H1 (cell line): Measurements from ENCODE around the gene MGAT4B. TPM values are rescaled to one million over a fixed set of nuclear protein-coding genes. Genes with fewer than 3 reads are reported as not detected.

Experiments
- CTCF ChIA-PET: fragments of 300-600 bp; sonication (Branson Sonifier 250); formaldehyde crosslinking; loops from one replicate; lab custom pipeline; 2021; ENCODE audit not compliant: partially characterized antibody; lab: Charles Lee
- POLR2A ChIA-PET: fragments of 300-600 bp; sonication (Branson Sonifier 250); formaldehyde crosslinking; loops from one replicate; lab custom pipeline; 2021; ENCODE audit warnings: inconsistent platforms; ENCODE audit not compliant: partially characterized antibody; lab: Charles Lee
- DNase-seq, 2 experiments: peaks; one replicate each; pipeline versions ENCODE4 v3.0.0 to v3.0.0-alpha.2; 2010 to 2022; ENCODE audit warnings: low spot score in 2 of 2, low read depth in 1 of 2, mixed read lengths in 1 of 2
- FAIRE-seq: peaks from 2 replicates; lab custom pipeline; 2011; peaks lifted over from hg19 to GRCh38; lab: Jason Lieb, UNC
- H2AFZ ChIP-seq: 2 replicates; pipeline ENCODE4 v1.8.1; 2012; ENCODE audit warnings: low read length, inconsistent platforms
- H2AK5ac ChIP-seq: 2 replicates; pipeline ENCODE4 v1.6.1; 2013; ENCODE audit warnings: low read depth, low read length
- H2BK120ac ChIP-seq: replicated peaks from 2 replicates; pipeline ENCODE3; 2013; ENCODE audit warnings: low read depth, low read length, inconsistent platforms
- H2BK12ac ChIP-seq: 2 replicates; pipeline ENCODE4 v1.6.1; 2013; ENCODE audit warnings: low read depth, low read length
- H2BK15ac ChIP-seq: 2 replicates; pipeline ENCODE4 v1.6.1; 2013; ENCODE audit warnings: low read length
- H2BK20ac ChIP-seq: 2 replicates; pipeline ENCODE4 v1.6.1; 2013; ENCODE audit warnings: low read length
- H2BK5ac ChIP-seq: 2 replicates; pipeline ENCODE4 v1.6.1; 2013; ENCODE audit warnings: low read depth, low read length
- H3K14ac ChIP-seq: 2 replicates; pipeline ENCODE4 v1.6.1; 2013; ENCODE audit warnings: inconsistent platforms; ENCODE audit not compliant: insufficient read length
- H3K18ac ChIP-seq: 2 replicates; pipeline ENCODE4 v1.6.1; 2013; ENCODE audit warnings: low read length; ENCODE audit errors: extremely low read depth
- H3K23ac ChIP-seq: 2 replicates; pipeline ENCODE4 v1.6.1; 2013; ENCODE audit warnings: inconsistent platforms; ENCODE audit not compliant: insufficient read length
- H3K23me2 ChIP-seq: 2 replicates; pipeline ENCODE4 v1.6.1; 2013; ENCODE audit warnings: low read depth, low read length
- H3K27ac ChIP-seq: 2 replicates; pipeline ENCODE4 v1.6.1; 2011; ENCODE audit warnings: low read depth, low read length, inconsistent platforms
- H3K27me3 ChIP-seq, 4 experiments: replicated peaks in 1 of 4; 1 replicate in 1 of 4; 2 replicates in 3 of 4; pipeline versions ENCODE4 v1.6.1 to v1.8.1; 2011 to 2013; ENCODE audit warnings: low read length in 3 of 4, mild to moderate bottlenecking in 3 of 4, inconsistent platforms in 2 of 4, mixed read lengths in 2 of 4, moderate library complexity in 1 of 4; ENCODE audit not compliant: control insufficient read depth in 3 of 4, insufficient read depth in 3 of 4; ENCODE audit errors: extremely low read depth in 1 of 4
- H3K36me3 ChIP-seq, 4 experiments: 2 replicates each; pipeline versions ENCODE4 v1.6.1 to v1.8.1; 2011 to 2013; ENCODE audit warnings: mild to moderate bottlenecking in 4 of 4, low read length in 3 of 4, moderate library complexity in 2 of 4, control low read depth in 1 of 4, inconsistent platforms in 1 of 4; ENCODE audit not compliant: insufficient read depth in 4 of 4, control insufficient read depth in 2 of 4
- H3K4ac ChIP-seq: replicated peaks from 2 replicates; pipeline ENCODE3; 2013; ENCODE audit warnings: low read length, low read depth, mixed read lengths, inconsistent platforms; ENCODE audit not compliant: insufficient read length
- H3K4me1 ChIP-seq, 4 experiments: replicated peaks in 1 of 4; 1 replicate in 1 of 4; 2 replicates in 3 of 4; pipeline versions ENCODE4 v1.6.1 to v1.8.1; 2011 to 2013; ENCODE audit warnings: low read length in 3 of 4, inconsistent platforms in 2 of 4, mixed read lengths in 1 of 4; ENCODE audit not compliant: insufficient read depth in 4 of 4, control insufficient read depth in 3 of 4
- H3K4me2 ChIP-seq, 2 experiments: 2 replicates each; pipeline versions ENCODE4 v1.6.1 to v1.8.1; 2011 to 2013; ENCODE audit warnings: low read depth in 2 of 2, low read length in 2 of 2, control low read depth in 1 of 2, inconsistent platforms in 1 of 2, mild to moderate bottlenecking in 1 of 2; ENCODE audit not compliant: insufficient read depth in 1 of 2
- H3K4me3 ChIP-seq, 4 experiments: fragments of 200-600, 300-600 bp in 1 of 4; sonication (generic), shearing (Covaris generic), sonication (Bioruptor Twin) in 1 of 4; 2 replicates each; pipeline versions ENCODE4 v1.5.1 to v1.8.1; 2011 to 2016; ENCODE audit warnings: low read length in 4 of 4, low read depth in 3 of 4, control low read depth in 2 of 4, inconsistent platforms in 2 of 4, mild to moderate bottlenecking in 2 of 4, mixed read lengths in 1 of 4, moderate library complexity in 1 of 4; ENCODE audit not compliant: insufficient read depth in 2 of 4; ENCODE audit errors: extremely low read depth in 1 of 4
- H3K56ac ChIP-seq: replicated peaks from 2 replicates; pipeline ENCODE3; 2013; ENCODE audit warnings: low read depth, mild to moderate bottlenecking, mixed read lengths, low read length, inconsistent platforms; ENCODE audit not compliant: insufficient read length
- H3K79me1 ChIP-seq: 2 replicates; pipeline ENCODE4 v1.6.1; 2013; ENCODE audit warnings: low read depth, low read length, control low read depth
- H3K79me2 ChIP-seq, 2 experiments: 2 replicates each; pipeline versions ENCODE4 v1.6.1 to v1.8.1; 2012 to 2013; ENCODE audit warnings: low read length in 2 of 2, mild to moderate bottlenecking in 2 of 2, inconsistent platforms in 1 of 2; ENCODE audit not compliant: insufficient read depth in 2 of 2, control insufficient read depth in 1 of 2
- H3K9ac ChIP-seq, 4 experiments: replicated peaks in 1 of 4; 1 replicate in 1 of 4; 2 replicates in 3 of 4; pipeline versions ENCODE4 v1.6.1 to v1.8.1; 2011 to 2013; ENCODE audit warnings: low read depth in 3 of 4, low read length in 3 of 4, control low read depth in 2 of 4, mild to moderate bottlenecking in 2 of 4, moderate library complexity in 2 of 4, inconsistent platforms in 1 of 4; ENCODE audit errors: extremely low read depth in 1 of 4
- H3K9me3 ChIP-seq, 2 experiments: 2 replicates each; pipeline versions ENCODE4 v1.6.1 to v1.8.1; 2012 to 2013; ENCODE audit warnings: mild to moderate bottlenecking in 2 of 2, moderate library complexity in 2 of 2, control low read depth in 1 of 2, inconsistent platforms in 1 of 2, low read depth in 1 of 2, low read length in 1 of 2, mixed read lengths in 1 of 2; ENCODE audit not compliant: insufficient read depth in 2 of 2
- H4K20me1 ChIP-seq, 2 experiments: replicated peaks in 1 of 2; 2 replicates each; pipeline versions ENCODE3 to v1.8.1; 2011 to 2013; ENCODE audit warnings: inconsistent platforms in 2 of 2, low read length in 2 of 2, mild to moderate bottlenecking in 1 of 2; ENCODE audit not compliant: insufficient read depth in 2 of 2, control insufficient read depth in 1 of 2
- H4K5ac ChIP-seq: 2 replicates; pipeline ENCODE4 v1.6.1; 2013; ENCODE audit warnings: low read length, low read depth, mixed read lengths, inconsistent platforms; ENCODE audit not compliant: insufficient read length
- H4K8ac ChIP-seq: 2 replicates; pipeline ENCODE4 v1.8.0; 2013; ENCODE audit warnings: mild to moderate bottlenecking, moderate library complexity, low read length, inconsistent platforms; ENCODE audit not compliant: insufficient read depth; ENCODE audit errors: extremely low read depth
- H4K91ac ChIP-seq: replicated peaks from 2 replicates; pipeline ENCODE3; 2013; ENCODE audit warnings: low read length, mixed read lengths, inconsistent platforms; ENCODE audit not compliant: insufficient read length
- CBX5 ChIP-seq: fragments of 300-800, 300-1000 bp; sonication (generic); IDR thresholded peaks from 2 replicates; pipeline ENCODE4 v1.7.1; 2016; ENCODE audit warnings: antibody characterized with exemption, low read length, low read depth
- EP300 ChIP-seq, 2 experiments: IDR thresholded peaks; 1 replicate in 1 of 2; 2 replicates in 1 of 2; pipeline ENCODE4 v1.6.1; 2011 to 2012; ENCODE audit warnings: low read depth in 2 of 2, low read length in 2 of 2, mild to moderate bottlenecking in 2 of 2, borderline replicate concordance in 1 of 2, inconsistent platforms in 1 of 2, moderate library complexity in 1 of 2
- GABPA ChIP-seq: IDR thresholded peaks from 2 replicates; pipeline ENCODE4 v1.6.1; 2011; ENCODE audit warnings: mild to moderate bottlenecking, low read length, moderate library complexity, borderline replicate concordance; ENCODE audit not compliant: insufficient read depth
- HDAC2 ChIP-seq, 2 experiments: fragments of 300-600 bp in 1 of 2; sonication (generic) in 1 of 2; IDR thresholded peaks; 2 replicates each; pipeline ENCODE4 v1.6.1; 2011 to 2012; ENCODE audit warnings: low read depth in 2 of 2, low read length in 2 of 2, mild to moderate bottlenecking in 2 of 2, moderate library complexity in 2 of 2, borderline replicate concordance in 1 of 2, inconsistent platforms in 1 of 2
- JUN ChIP-seq: IDR thresholded peaks from 2 replicates; pipeline ENCODE4 v1.6.1; 2011; ENCODE audit warnings: low read depth, mild to moderate bottlenecking, improper control_type of control experiment, low read length
- POLR2A ChIP-seq, 2 experiments: IDR thresholded peaks; 1 replicate in 1 of 2; 2 replicates in 1 of 2; pipeline ENCODE4 v1.6.1; 2011; ENCODE audit warnings: low read depth in 2 of 2, low read length in 2 of 2, mild to moderate bottlenecking in 2 of 2; ENCODE audit errors: control extremely low read depth in 1 of 2
- RNF2 ChIP-seq: fragments of 200-900, 300-1000 bp; sonication (generic); IDR thresholded peaks from 2 replicates; pipeline ENCODE4 v1.7.1; 2016; ENCODE audit warnings: borderline replicate concordance, low read depth, mild to moderate bottlenecking, antibody characterized with exemption, low read length; ENCODE audit not compliant: poor library complexity, severe bottlenecking; ENCODE audit errors: missing control alignments
- SIN3A ChIP-seq, 2 experiments: IDR thresholded peaks in 1 of 2; conservative IDR thresholded peaks in 1 of 2; 2 replicates each; pipeline ENCODE4 v1.6.1; 2011 to 2012; ENCODE audit warnings: low read length in 2 of 2, improper control_type of control experiment in 1 of 2, low read depth in 1 of 2, mild to moderate bottlenecking in 1 of 2
- SRF ChIP-seq: IDR thresholded peaks from 2 replicates; pipeline ENCODE4 v1.6.1; 2011; ENCODE audit warnings: mild to moderate bottlenecking, low read depth, low read length, moderate library complexity
- WGBS, 2 experiments: shearing (Covaris generic) in 1 of 2; methylation state at CpG; one replicate each; pipeline versions ENCODE4 v1.1.6 to v1.1.7; 2013 to 2015; ENCODE audit warnings: low lambda C conversion rate in 2 of 2, mixed read lengths in 2 of 2, inconsistent platforms in 1 of 2, low coverage in 1 of 2, missing lambda C conversion rate in 1 of 2; ENCODE audit not compliant: insufficient replicate concordance in 2 of 2, insufficient coverage in 1 of 2, insufficient read length in 1 of 2; ENCODE audit errors: extremely low coverage in 1 of 2, missing lambda C conversion rate in 1 of 2; 5-methylcytosine and 5-hydroxymethylcytosine counted together
- polyA plus RNA-seq, 7 experiments: library from polyadenylated mRNA; depleted of rRNA in 3 of 7; stranded (reverse) in 5 of 7; unstranded in 2 of 7; fragments of >200 nt in 5 of 7; fragments of 200-250 nt in 2 of 7; gene quantifications; 1 replicate in 5 of 7; 2 replicates in 1 of 7; 4 replicates in 1 of 7; pipeline versions ENCODE4 v1.2.1 to v1.2.3, GENCODE V29; 2011 to 2013; ENCODE audit warnings: missing spikeins in 2 of 7, mixed read lengths in 2 of 7
- total RNA-seq: library from RNA; stranded (reverse); fragmentation: NEBNext Ultra II Directional; extraction: Animal tissue kit (Norgen Biotek cat#: 25700); gene quantifications from 2 replicates; pipeline ENCODE4 v1.2.1, GENCODE V29; 2021

Gene MGAT4B
- total and polyA plus RNA-seq, 2 of the 8 experiments (the other 6 are each of a cell fraction or from before 2014, with no cell fraction given): 116 to 128 TPM

DNA sequence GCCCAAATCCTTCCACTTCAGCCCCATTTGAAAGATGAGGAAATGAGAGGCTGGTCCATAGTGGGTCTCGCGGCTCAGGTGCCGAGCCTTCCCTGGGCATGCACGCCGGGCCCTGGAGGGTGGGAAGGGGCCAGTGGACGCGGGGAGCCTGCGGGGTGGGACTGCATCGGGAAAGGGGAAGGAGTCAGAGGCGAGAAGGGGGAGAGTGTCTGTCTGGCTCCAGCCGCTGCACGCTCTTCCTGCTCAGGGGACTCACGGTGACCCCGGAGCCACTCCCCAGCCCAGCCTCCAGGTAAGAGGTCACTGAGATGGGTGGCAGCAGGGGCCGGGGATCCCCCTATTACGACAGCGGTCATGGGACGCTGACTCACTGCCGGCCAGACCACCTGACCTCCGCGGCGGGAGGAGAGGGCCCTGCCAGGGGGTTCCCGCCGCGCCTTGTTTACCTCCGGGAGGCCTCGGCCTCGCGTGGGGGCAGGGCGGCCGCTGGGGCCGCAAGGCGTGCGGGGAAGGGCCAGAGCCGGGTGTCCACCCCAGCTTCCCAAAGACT, 12.2 kb upstream of the MGAT4B start:
- peak overlapping the region; percentile 1 for H4K5ac ChIP-seq
- no peak for FAIRE-seq
- peak; percentile 31 to 63; a peak in 3 of 4 replicates for TF ChIP-seq SIN3A (conservative IDR thresholded peaks at IDR 0.05 in 1 of 2, IDR thresholded peaks at IDR 0.05 in 1 of 2; ENCODE audit: low read depth in 1 of 2, low read length in 2 of 2)
- TF ChIP-seq EP300 (IDR thresholded peaks at IDR 0.05; ENCODE audit: borderline replicate concordance in 1 of 2, low read depth in 2 of 2, low read length in 2 of 2): peak in 1 of 2 experiments; percentile 68; a peak in 1 of 3 replicates
- no peak for TF ChIP-seq HDAC2 (IDR thresholded peaks at IDR 0.05; ENCODE audit: borderline replicate concordance in 1 of 2, low read depth in 2 of 2, low read length in 2 of 2)
- TF ChIP-seq RNF2: peak; percentile 18
- no peak for TF ChIP-seq CBX5
- 0 out of 2 replicates have a peak, but pooled peaks have one; percentile 25 for TF ChIP-seq JUN
- TF ChIP-seq GABPA: peak; percentile 46; the same call in 1 of the 2 replicates
- TF ChIP-seq POLR2A (IDR thresholded peaks at IDR 0.05; ENCODE audit: control extremely low read depth in 1 of 2, low read depth in 2 of 2, low read length in 2 of 2): no peak; a peak in 2 of 3 replicates
- TF ChIP-seq SRF: no peak

More for the DNA sequence above, 12.2 kb upstream of the MGAT4B start:
- peak overlapping the region; percentile 55; the same call in 1 of the 2 replicates for H2BK15ac ChIP-seq
- peak overlapping the region; percentile 93 for H4K8ac ChIP-seq
- H3K9me3 ChIP-seq: no peaks in the 10 kb centered on the region
- H4K91ac ChIP-seq: peak overlapping the region; percentile 99
- no peak overlapping the region for H2AFZ ChIP-seq
- H2BK12ac ChIP-seq: peak overlapping the region; percentile 97; the same call in 1 of the 2 replicates
- peak overlapping the region; percentile 67 for H3K27ac ChIP-seq
- 0 out of 7 replicates have a peak overlapping the region, but pooled peaks of 1 of the 4 experiments have one; percentile 34 for H3K9ac ChIP-seq
- H3K36me3 ChIP-seq: peaks cover 0 to 6% (median 3%) of the 10 kb centered on the region in 4 experiments; a peak in 4 of 8 replicates
- H3K4ac ChIP-seq: peak overlapping the region; percentile 76
- H2AK5ac ChIP-seq: no peak overlapping the region
- H3K18ac ChIP-seq: peak overlapping the region; percentile 99
- peaks cover 15% of the 10 kb centered on the region; the same call in 1 of the 2 replicates for H3K23me2 ChIP-seq
- no peak overlapping the region for H3K14ac ChIP-seq
- peaks cover 8% of the 10 kb centered on the region for H3K79me1 ChIP-seq
- peak overlapping the region; percentile 3 to 91 (median 30); a peak in 5 of 8 replicates for H3K4me3 ChIP-seq
- no peak overlapping the region for H3K56ac ChIP-seq
- H2BK120ac ChIP-seq: no peak overlapping the region
- DNase-seq: peak in 1 of 2 experiments; percentile 82
- peaks cover 4 to 40% (median 34%) of the 10 kb centered on the region in 4 experiments for H3K4me1 ChIP-seq
- H3K4me2 ChIP-seq: peak overlapping the region; percentile 54 to 58
- peak overlapping the region; percentile 96 for H2BK5ac ChIP-seq
- H4K20me1 ChIP-seq: peaks cover 8 to 17% of the 10 kb centered on the region in 2 experiments
- 10% methylated on average over 13 of the region's 35 CpGs; no CpG with 5 or more reads in 1 of the 2 experiments for WGBS, 2 experiments
- no peak overlapping the region for H3K23ac ChIP-seq
- peaks cover 4 to 24% of the 10 kb centered on the region in 2 experiments; a peak in 2 of 4 replicates for H3K79me2 ChIP-seq
- POLR2A ChIA-PET: interaction anchor here (0.6 to 12.6 kb wide), 8 partner anchors 8 to 196 kb away, joined by 3 to 207 read pairs (median 6); partner anchors contain the start of genes HNRNPH1, LTC4S, MGAT4B and MRNIP
- H3K27me3 ChIP-seq: peaks cover 0 to 5% (median 2%) of the 10 kb centered on the region in 4 experiments; a peak in 2 of 7 replicates
- peak overlapping the region; percentile 51; the same call in 1 of the 2 replicates for H2BK20ac ChIP-seq
- CTCF ChIA-PET: interaction anchor here (1.1 to 1.6 kb wide), 2 partner anchors 25 to 50 kb away, joined by 3 to 5 read pairs; no protein-coding TSS in a partner anchor
